Natural killer cell (primary cell): ENCODE measurements around the gene PPP3CA. TPM values are rescaled to one million over a fixed set of nuclear protein-coding genes. Genes with fewer than 3 reads are reported as not detected.

Source experiments
- ATAC-seq, 3 donors: fragments of 150-1000 bp in 2 of 3; fragments of 200-7000 bp in 1 of 3; cut with Tn5 transposase; 1 replicate in 1 of 3; 2 replicates in 2 of 3; pipeline ENCODE4 v1.10.0; 2021; ENCODE audit warnings: mild to moderate bottlenecking in 2 of 3, moderate library complexity in 2 of 3
- DNase-seq, 2 donors: peaks; one replicate each; pipeline versions ENCODE4 v3.0.0 to v3.0.0-alpha.2; 2013 to 2021; ENCODE audit warnings: mixed read lengths in 1 of 2
- H3K27ac ChIP-seq: one replicate; pipeline ENCODE4 v1.5.1; 2013; ENCODE audit warnings: mild to moderate bottlenecking, low read length
- H3K27me3 ChIP-seq: one replicate; pipeline ENCODE4 v1.6.1; 2013; ENCODE audit warnings: low read length; ENCODE audit not compliant: control insufficient read depth, insufficient read depth
- H3K36me3 ChIP-seq: one replicate; pipeline ENCODE4 v1.6.1; 2013; ENCODE audit warnings: low read length; ENCODE audit not compliant: control insufficient read depth, insufficient read depth
- H3K4me1 ChIP-seq: one replicate; pipeline ENCODE4 v1.6.1; 2013; ENCODE audit warnings: low read length; ENCODE audit not compliant: control insufficient read depth, insufficient read depth
- H3K4me3 ChIP-seq: one replicate; pipeline ENCODE4 v1.5.1; 2013; ENCODE audit warnings: low read length
- H3K9me3 ChIP-seq: one replicate; pipeline ENCODE4 v1.6.1; 2013; ENCODE audit warnings: low read length; ENCODE audit not compliant: control insufficient read depth, insufficient read depth
- H3K27ac Mint-ChIP-seq, 2 donors: one replicate each; pipeline ENCODE4 v1.8.0; 2022; ENCODE audit warnings: mild to moderate bottlenecking in 2 of 2, mixed read lengths in 2 of 2, moderate library complexity in 1 of 2
- H3K27me3 Mint-ChIP-seq, 2 donors: one replicate each; pipeline ENCODE4 v1.8.0; 2022; ENCODE audit warnings: low read depth in 2 of 2, mixed read lengths in 2 of 2
- H3K36me3 Mint-ChIP-seq: one replicate; pipeline ENCODE4 v1.8.0; 2022; ENCODE audit warnings: mixed read lengths
- H3K4me1 Mint-ChIP-seq, 2 donors: one replicate each; pipeline ENCODE4 v1.8.0; 2022; ENCODE audit warnings: mixed read lengths in 2 of 2
- H3K4me3 Mint-ChIP-seq: one replicate; pipeline ENCODE4 v1.8.0; 2022; ENCODE audit warnings: mild to moderate bottlenecking, moderate library complexity, mixed read lengths
- H3K9me3 Mint-ChIP-seq, 2 donors: one replicate each; pipeline ENCODE4 v1.8.0; 2022; ENCODE audit warnings: mixed read lengths in 2 of 2
- CTCF ChIP-seq: fragments of 200-600 bp; IDR thresholded peaks from one replicate; pipeline ENCODE4 v1.8.0; 2022; ENCODE audit warnings: antibody characterized with exemption
- intact Hi-C: fragments of 100-400 bp; cut with micrococcal nuclease; formaldehyde crosslinking; loops from one replicate; pipeline ENCODE4 v1.14.2; 2022
- total RNA-seq, 4 donors: library from RNA; stranded (reverse); fragments of 120-200 nt in 1 of 4; gene quantifications; one replicate each; pipeline versions ENCODE4 v1.2.3 to v1.2.4, GENCODE V29; 2013 to 2022

Gene PPP3CA
- total RNA-seq, 3 donors from 2014 or later (not counting 1 experiment from before 2014, with no cell fraction given): 53.1 to 73.1 (median 58.0) TPM

- H3K27ac Mint-ChIP-seq: no peak overlapping the region
- no peak overlapping the region for H3K27ac ChIP-seq
- no peaks in the 10 kb centered on the region for H3K4me1 ChIP-seq
- no peak for ATAC-seq
- H3K9me3 Mint-ChIP-seq: no peaks in the 10 kb centered on the region
- H3K4me3 ChIP-seq: no peak overlapping the region
- intact Hi-C loops: no loop called here
- H3K4me1 Mint-ChIP-seq: peaks cover 13 to 14% of the 10 kb centered on the region in 2 donors
- no peaks in the 10 kb centered on the region for H3K36me3 ChIP-seq
- no peaks in the 10 kb centered on the region for H3K36me3 Mint-ChIP-seq
- no peaks in the 10 kb centered on the region for H3K27me3 ChIP-seq
- no peaks in the 10 kb centered on the region for H3K9me3 ChIP-seq
- TF ChIP-seq CTCF: no peak
- no peak overlapping the region for H3K4me3 Mint-ChIP-seq
- no peak for DNase-seq
- H3K27me3 Mint-ChIP-seq: peaks cover 0 to 2% of the 10 kb centered on the region in 2 donors
These were observed 370.1 kb downstream of the PPP3CA start for GRCh38 chr4:100977274-100977673.
